H1 (cell line): ENCODE results near the gene SNX33. TPM values are rescaled to one million over a fixed set of nuclear protein-coding genes. Genes with fewer than 3 reads are reported as not detected.

Experiments
- CBX8 ChIP-seq: fragments of 300-800, 300-1000 bp; sonication (generic); IDR thresholded peaks from 2 replicates; pipeline ENCODE4 v1.7.1; 2016; ENCODE audit warnings: low read depth, low read length, borderline replicate concordance
- POLR2AphosphoS5 ChIP-seq: IDR thresholded peaks from 2 replicates; pipeline ENCODE4 v1.6.1; 2011; ENCODE audit warnings: low read depth, low read length
- polyA plus RNA-seq, 7 experiments: library from polyadenylated mRNA; depleted of rRNA in 3 of 7; stranded (reverse) in 5 of 7; unstranded in 2 of 7; fragments of >200 nt in 5 of 7; fragments of 200-250 nt in 2 of 7; gene quantifications; 1 replicate in 5 of 7; 2 replicates in 1 of 7; 4 replicates in 1 of 7; pipeline versions ENCODE4 v1.2.1 to v1.2.3, GENCODE V29; 2011 to 2013; ENCODE audit warnings: missing spikeins in 2 of 7, mixed read lengths in 2 of 7
- total RNA-seq: library from RNA; stranded (reverse); fragmentation: NEBNext Ultra II Directional; extraction: Animal tissue kit (Norgen Biotek cat#: 25700); gene quantifications from 2 replicates; pipeline ENCODE4 v1.2.1, GENCODE V29; 2021
- TF ChIP-seq, protein P1 (sequence below): IDR thresholded peaks from 2 replicates; pipeline ENCODE4 v1.6.1; 2012; ENCODE audit warnings: inconsistent platforms

Gene SNX33
- total and polyA plus RNA-seq, 2 of the 8 experiments (the other 6 are each of a cell fraction or from before 2014, with no cell fraction given) = 14.3 to 22.9 TPM

DNA sequence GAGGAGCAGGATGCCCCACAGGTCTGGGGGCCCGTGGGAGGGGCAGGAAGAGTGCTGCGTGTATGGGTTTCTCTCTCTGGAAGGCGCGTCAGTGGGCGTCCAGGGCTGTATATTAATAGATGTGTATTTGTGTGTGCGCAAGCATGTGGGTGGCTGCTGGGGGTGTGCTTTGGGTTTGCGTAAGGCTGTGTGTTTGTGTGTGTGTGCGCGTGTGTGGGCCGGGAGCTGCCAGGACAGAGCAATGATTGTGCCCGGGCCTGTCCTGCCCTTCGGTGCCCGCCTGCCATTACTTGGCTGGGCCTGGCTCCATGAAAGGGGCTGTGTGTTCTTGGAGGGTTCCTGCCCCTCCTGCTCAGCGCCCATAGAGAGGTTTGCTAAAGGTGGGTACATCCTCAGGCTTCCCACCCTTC is 48.6 kb downstream of the SNX33 start (continued):
- TF ChIP-seq CBX8 = no peak
- TF ChIP-seq, protein P1, sequence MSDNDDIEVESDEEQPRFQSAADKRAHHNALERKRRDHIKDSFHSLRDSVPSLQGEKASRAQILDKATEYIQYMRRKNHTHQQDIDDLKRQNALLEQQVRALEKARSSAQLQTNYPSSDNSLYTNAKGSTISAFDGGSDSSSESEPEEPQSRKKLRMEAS = no peak
- no peak for TF ChIP-seq POLR2AphosphoS5
